Measurements from ENCODE around the gene CHTOP.

Gene CHTOP

GRCh38 chr1:153633754-153634665 lies at the start of gene CHTOP (continued):
- TF ChIP-seq ZNF202 (tag by site-specific recombination; IDR thresholded peaks at IDR 0.05; ENCODE audit: borderline replicate concordance) (no peak), ZFP41 (tag by site-specific recombination; IDR thresholded peaks at IDR 0.05; ENCODE audit: borderline replicate concordance) (no peak), ZNF585B (tag by site-specific recombination; IDR thresholded peaks at IDR 0.05) (no peak), ZBTB20 (tag by site-specific recombination; IDR thresholded peaks at IDR 0.05) (peak; percentile 62; the same call in 1 of the 2 replicates), ZNF423 (tag by site-specific recombination; IDR thresholded peaks at IDR 0.05) (peak; percentile 37; the same call in 1 of the 2 replicates), ZEB2 (tag by site-specific recombination; IDR thresholded peaks at IDR 0.05) (peak; percentile 97), ATF2 (tag by site-specific recombination; IDR thresholded peaks at IDR 0.05; ENCODE audit: low read depth) (peak; percentile 95), OSR2 (tag by site-specific recombination; IDR thresholded peaks at IDR 0.05) (peak; percentile 48; the same call in 1 of the 2 replicates), ZNF148 (tag by site-specific recombination; IDR thresholded peaks at IDR 0.05; ENCODE audit: borderline replicate concordance) (no peak), ZNF777 (tag by site-specific recombination; IDR thresholded peaks at IDR 0.05; ENCODE audit: borderline replicate concordance) (peak; percentile 89), ZBTB1 (tag by site-specific recombination; IDR thresholded peaks at IDR 0.05) (0 out of 2 replicates have a peak, but pooled peaks have one; percentile 38), SALL2 (tag by site-specific recombination; IDR thresholded peaks at IDR 0.05; ENCODE audit: borderline replicate concordance) (no peak), ZNF175 (tag by site-specific recombination; IDR thresholded peaks at IDR 0.05) (no peak), ZXDB (tag by site-specific recombination; IDR thresholded peaks at IDR 0.05) (peak; percentile 91), ZBTB17 (tag by site-specific recombination; IDR thresholded peaks at IDR 0.05) (peak; percentile 90), ZNF335 (tag by site-specific recombination; conservative IDR thresholded peaks at IDR 0.05) (peak; percentile 88), MEIS1 (CRISPR knock-in tag; IDR thresholded peaks at IDR 0.05; ENCODE audit: borderline replicate concordance) (no peak), ZNF248 (tag by site-specific recombination; IDR thresholded peaks at IDR 0.05) (no peak), ZNF394 (tag by site-specific recombination; IDR thresholded peaks at IDR 0.05; ENCODE audit: borderline replicate concordance) (peak; percentile 61; the same call in 1 of the 2 replicates), TRIM28 (IDR thresholded peaks at IDR 0.05; ENCODE audit: borderline replicate concordance, low read length) (no peak), ZFHX2 (tag by site-specific recombination; conservative IDR thresholded peaks at IDR 0.05) (peak; percentile 62; the same call in 1 of the 2 replicates), ZNF391 (tag by site-specific recombination; IDR thresholded peaks at IDR 0.05; ENCODE audit: borderline replicate concordance, low read depth) (0 out of 2 replicates have a peak, but pooled peaks have one; percentile 53)
- TF ChIP-seq, protein P1, sequence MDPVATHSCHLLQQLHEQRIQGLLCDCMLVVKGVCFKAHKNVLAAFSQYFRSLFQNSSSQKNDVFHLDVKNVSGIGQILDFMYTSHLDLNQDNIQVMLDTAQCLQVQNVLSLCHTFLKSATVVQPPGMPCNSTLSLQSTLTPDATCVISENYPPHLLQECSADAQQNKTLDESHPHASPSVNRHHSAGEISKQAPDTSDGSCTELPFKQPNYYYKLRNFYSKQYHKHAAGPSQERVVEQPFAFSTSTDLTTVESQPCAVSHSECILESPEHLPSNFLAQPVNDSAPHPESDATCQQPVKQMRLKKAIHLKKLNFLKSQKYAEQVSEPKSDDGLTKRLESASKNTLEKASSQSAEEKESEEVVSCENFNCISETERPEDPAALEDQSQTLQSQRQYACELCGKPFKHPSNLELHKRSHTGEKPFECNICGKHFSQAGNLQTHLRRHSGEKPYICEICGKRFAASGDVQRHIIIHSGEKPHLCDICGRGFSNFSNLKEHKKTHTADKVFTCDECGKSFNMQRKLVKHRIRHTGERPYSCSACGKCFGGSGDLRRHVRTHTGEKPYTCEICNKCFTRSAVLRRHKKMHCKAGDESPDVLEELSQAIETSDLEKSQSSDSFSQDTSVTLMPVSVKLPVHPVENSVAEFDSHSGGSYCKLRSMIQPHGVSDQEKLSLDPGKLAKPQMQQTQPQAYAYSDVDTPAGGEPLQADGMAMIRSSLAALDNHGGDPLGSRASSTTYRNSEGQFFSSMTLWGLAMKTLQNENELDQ (tag by site-specific recombination; IDR thresholded peaks at IDR 0.05; ENCODE audit: low read depth) = no peak
- TF ChIP-seq, protein P2, sequence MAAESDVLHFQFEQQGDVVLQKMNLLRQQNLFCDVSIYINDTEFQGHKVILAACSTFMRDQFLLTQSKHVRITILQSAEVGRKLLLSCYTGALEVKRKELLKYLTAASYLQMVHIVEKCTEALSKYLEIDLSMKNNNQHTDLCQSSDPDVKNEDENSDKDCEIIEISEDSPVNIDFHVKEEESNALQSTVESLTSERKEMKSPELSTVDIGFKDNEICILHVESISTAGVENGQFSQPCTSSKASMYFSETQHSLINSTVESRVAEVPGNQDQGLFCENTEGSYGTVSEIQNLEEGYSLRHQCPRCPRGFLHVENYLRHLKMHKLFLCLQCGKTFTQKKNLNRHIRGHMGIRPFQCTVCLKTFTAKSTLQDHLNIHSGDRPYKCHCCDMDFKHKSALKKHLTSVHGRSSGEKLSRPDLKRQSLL (tag by site-specific recombination; IDR thresholded peaks at IDR 0.05) = peak; percentile 25; the same call in 1 of the 2 replicates
